ENCODE measurements around the gene H3-3A.

DNA sequence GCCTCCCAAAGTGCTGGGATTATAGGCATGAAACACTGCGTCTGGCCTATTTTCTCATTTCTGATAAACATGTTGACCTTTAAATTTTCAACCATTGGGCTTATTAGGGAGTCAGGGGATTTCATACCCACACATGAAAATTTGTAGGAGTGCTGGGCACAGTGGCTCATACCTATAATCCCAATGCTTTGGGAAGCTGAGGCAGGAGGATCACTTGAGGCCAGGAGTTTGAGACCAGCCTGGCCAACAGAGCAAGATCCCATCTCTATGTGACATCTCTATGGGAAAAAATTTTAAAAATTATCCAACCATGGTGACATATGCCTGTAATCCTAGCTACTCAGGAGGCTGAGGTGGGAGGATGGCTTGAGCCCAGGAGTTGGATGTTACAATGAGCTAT is 10.5 kb upstream of the H3-3A start:
- TF ChIP-seq, protein P1, sequence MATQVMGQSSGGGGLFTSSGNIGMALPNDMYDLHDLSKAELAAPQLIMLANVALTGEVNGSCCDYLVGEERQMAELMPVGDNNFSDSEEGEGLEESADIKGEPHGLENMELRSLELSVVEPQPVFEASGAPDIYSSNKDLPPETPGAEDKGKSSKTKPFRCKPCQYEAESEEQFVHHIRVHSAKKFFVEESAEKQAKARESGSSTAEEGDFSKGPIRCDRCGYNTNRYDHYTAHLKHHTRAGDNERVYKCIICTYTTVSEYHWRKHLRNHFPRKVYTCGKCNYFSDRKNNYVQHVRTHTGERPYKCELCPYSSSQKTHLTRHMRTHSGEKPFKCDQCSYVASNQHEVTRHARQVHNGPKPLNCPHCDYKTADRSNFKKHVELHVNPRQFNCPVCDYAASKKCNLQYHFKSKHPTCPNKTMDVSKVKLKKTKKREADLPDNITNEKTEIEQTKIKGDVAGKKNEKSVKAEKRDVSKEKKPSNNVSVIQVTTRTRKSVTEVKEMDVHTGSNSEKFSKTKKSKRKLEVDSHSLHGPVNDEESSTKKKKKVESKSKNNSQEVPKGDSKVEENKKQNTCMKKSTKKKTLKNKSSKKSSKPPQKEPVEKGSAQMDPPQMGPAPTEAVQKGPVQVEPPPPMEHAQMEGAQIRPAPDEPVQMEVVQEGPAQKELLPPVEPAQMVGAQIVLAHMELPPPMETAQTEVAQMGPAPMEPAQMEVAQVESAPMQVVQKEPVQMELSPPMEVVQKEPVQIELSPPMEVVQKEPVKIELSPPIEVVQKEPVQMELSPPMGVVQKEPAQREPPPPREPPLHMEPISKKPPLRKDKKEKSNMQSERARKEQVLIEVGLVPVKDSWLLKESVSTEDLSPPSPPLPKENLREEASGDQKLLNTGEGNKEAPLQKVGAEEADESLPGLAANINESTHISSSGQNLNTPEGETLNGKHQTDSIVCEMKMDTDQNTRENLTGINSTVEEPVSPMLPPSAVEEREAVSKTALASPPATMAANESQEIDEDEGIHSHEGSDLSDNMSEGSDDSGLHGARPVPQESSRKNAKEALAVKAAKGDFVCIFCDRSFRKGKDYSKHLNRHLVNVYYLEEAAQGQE (IDR thresholded peaks at IDR 0.05; ENCODE audit: insufficient read depth in 1 of 2, low read depth in 2 of 2, low read length in 2 of 2), result no peak
- TF ChIP-seq POLR2AphosphoS5 (IDR thresholded peaks at IDR 0.05; ENCODE audit: low read depth, low read length), result no peak
- TF ChIP-seq TAF1 (IDR thresholded peaks at IDR 0.05; ENCODE audit: borderline replicate concordance, insufficient read depth, low read length), result no peak
- no peak for TF ChIP-seq SIN3A (IDR thresholded peaks at IDR 0.05; ENCODE audit: borderline replicate concordance, insufficient read depth, low read length)
- TF ChIP-seq FOXP2 (optimal IDR thresholded peaks at IDR 0.05; ENCODE audit: borderline replicate concordance, extremely low read depth, extremely low read length, insufficient read depth), result no peak

All from PFSK-1 (cell line).